ENCODE measurements around the gene NEDD4L.
"Not testable (repeated sequence)": the region's sequence is repeated elsewhere in the genome, so short reads cannot be mapped to it uniquely, and the experiment has no call there.

NEDD4L gene

DNA sequence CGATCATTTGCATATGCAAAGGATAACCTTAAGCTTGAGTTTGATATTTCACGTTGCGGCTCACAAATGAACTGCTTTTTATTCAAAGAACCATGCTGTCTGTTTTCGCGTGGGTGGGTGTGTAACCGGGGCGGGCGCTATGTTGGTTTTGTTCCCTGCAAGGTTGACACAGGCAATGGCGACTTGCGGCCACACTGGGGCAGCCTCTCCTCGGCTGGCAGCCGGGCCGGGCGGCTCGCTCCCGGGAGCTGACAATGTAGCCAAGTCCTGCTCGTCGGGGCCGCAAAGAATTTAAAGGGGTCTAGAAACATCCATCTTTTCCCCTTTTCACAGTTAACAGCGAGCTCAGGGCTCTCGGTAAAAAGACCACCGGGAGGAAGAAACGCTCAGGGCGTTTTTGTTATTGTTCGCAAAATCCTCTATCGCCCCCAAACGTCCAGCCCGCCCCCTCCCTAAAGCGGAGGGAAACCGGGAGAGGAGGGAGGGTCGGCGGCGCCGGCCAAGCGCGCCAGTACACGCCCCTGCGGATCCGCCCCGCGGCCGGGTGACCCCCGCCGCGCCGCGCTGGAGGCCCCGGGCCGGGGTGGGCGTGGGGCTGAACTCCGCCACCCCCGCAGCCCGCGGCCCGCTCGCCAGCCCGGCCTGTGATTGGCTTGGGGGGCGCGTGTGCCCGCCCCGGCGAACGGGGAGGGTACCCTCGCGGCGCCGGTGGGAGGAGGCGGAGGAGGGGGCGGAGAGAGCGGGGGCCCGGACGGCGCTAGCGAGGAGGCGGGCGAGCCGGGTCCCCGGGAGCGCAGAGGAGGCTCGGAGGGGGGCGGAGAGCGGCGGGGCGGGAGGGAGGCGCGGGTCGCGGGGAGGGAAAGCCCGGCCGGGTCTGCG is at the start of gene NEDD4L:
Gene NEDD4L (plus strand): TSS at position 736 of the 879 bp plus-strand sequence. CDS start 435 bp downstream, outside the sequence.
- DNase-seq: peak; percentile 76 to 83

DNA sequence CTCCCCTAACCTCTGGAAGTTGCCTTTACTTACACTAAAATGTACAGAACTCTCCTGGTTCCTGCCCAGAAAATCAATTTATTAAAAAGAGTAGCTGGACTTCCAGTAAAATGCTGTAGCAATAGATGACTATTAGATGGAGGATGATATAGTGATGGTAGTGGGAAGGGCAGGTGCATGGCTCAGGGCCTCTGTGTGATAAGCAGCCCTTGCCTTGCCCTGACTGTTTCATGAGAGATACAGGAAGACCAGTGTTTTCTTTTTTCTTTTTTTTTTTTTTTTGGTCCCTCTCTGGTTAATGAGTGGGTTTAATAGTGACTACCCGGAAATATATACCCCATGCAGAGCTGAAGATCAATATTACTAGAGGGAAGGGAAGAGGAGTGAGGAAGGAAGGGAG is 48.7 kb upstream of the NEDD4L start:
- no peak for DNase-seq

DNA sequence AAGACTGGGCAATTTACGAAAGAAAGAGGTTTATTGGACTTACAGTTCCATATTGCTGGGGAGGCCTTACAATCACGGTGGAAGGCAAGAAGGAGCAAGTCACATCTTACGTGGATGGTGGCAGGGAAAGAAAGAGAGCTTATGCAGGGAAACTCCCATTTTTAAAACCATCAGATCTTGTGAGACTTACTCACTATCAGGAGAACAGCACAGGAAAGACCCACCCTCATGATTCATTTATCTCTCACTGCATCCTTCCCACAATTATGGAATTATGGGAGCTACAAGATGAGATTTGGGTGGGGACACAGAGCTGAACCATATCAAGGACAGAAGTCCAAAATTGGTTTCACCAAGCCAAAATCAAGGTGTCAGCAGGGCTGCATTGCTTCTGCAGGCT is 47.1 kb upstream of the NEDD4L start:
- DNase-seq: not testable (repeated sequence)

DNA sequence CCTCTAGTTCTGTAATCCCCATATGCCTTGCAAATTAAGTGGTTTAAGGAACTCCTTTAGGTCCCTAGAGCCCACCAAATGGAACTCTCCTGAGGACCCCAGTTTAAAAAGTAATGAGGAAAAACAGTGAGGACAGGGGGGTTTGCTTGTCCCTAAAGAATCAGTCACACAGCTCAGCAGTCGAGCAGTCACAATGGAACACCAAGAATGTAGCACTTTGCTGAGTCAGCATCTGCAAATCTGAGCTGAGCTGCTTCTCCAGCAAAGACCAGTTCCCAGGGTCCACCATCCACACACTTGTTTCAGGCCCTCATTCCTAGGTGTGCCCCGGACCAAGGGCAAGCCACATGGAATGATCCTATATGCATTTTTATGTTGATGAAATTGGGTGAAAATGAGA is 46.2 kb upstream of the NEDD4L start:
- no peak for DNase-seq

DNA sequence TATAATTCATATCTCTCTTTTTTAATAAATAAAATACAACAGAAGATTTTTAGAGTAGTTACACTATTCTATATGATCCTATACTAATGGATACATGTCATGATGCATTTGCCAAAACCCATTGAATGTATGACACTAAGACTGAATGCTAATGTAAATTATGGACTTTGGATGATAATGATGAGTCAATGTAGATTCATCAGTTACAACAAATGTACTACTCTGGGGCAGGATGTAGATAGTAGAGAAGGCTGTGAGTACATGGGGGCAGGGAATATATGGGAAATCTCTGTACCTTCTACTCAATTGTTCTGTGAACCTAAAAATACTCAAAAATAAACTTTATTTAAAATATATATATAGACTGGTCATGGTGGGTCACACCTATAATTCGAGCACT is 45.6 kb upstream of the NEDD4L start:
- DNase-seq: no peak

DNA sequence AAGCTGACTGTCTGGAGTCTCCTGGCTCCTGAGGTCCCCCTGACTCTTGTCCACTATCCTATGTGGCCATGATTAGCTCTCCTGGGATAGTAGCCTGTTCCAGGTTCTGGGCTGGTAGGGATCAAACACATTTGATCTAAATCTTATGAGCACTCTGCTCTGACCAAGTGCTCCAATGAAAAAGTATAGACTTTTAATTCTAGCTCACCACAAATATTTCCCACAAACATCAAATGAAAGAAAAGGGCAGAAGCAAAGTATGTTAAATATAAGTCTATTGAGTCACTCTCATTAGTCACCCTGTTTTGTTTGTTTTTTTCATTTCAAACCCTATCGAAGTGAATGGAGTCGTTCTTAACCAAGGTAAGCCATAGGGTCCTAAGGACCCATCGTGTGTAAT is 39.7 kb upstream of the NEDD4L start:
- no peak for DNase-seq

DNA sequence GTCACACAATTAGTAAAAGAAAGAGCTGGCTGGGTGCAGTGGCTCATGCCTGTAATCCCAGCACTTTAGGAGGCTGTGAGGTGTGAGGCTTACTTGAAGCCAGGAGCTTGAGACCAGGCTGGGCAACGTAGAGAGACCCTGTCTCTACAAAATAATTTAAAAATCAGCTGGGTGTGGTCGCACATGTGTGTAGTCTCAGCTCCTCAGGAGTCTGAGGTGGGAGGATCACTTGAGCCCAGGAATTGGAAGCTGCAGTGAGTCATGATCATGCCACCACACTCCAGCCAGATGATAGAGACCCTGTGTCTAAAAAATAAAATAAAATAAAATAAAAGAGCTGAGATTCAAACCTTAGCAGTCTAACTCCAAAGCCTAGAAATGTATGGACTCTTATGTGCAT is 39.0 kb upstream of the NEDD4L start:
- DNase-seq: no peak

DNA sequence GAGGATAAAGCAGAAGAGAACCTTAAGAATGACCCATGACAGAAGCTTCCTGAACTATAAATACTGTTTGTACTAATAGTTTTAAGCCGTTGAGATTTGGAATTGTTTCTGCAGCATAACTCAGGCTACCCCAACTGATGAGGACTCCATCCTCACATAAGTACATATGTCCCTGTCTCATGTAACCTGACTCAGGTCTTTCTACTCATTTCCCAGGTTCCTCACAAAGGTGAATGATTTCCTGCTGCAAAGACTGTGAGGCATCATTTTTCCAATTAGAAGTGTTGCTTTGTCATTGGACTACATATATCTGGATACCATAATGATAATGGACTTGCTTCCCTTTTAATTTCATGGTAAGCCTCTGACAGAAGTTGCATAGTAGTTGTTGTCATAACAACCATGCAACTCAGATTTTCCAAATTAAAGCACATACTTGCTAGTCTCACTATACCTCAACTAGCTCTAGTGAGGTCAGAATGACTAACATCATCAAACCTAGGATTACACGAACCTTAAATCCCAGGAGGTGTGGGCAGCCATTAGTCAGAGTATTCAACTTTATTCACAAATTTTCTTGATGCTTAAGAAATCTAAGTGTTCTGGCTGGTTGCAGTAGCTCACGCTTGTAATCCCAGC is 38.0 kb upstream of the NEDD4L start:
- DNase-seq: no peak

DNA sequence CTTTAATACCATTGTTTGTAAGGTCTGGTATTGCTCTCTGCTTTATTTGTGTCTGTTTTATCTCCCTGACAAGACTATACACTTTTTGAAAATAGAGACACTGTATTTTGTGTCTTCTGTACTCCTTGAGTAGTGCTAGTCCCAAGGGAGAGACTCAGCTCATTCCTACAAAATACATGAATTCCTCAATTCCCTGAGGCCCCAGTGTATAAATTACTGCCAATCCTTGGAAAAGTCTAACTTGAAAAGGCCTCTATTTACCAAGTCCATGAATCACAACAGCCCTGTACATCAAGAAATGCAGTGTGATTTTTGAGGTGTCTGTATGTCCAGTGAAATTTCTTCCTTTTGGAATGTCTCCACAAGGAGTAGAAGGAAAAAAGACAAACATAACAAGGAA is 34.9 kb upstream of the NEDD4L start:
- no peak for DNase-seq

DNA sequence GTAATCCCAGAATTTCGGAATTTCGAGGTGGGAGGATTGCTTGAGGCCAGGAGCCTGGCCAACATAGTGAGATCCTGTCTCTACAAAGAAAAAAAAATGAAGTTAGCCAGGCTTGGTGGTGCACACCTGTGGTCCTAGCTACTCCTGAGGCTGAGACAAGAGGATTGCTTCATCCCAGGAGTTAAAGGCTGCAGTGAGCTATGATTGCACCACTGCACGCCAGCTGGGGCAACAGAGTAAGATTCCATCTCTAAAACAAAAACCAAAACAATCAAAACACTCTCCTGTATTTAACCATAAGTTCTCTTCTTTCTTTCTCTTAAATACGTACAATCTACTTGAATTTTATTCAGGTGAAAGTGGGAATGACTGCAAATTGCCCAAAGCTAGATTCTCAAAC is 33.8 kb upstream of the NEDD4L start:
- no peak for DNase-seq

DNA sequence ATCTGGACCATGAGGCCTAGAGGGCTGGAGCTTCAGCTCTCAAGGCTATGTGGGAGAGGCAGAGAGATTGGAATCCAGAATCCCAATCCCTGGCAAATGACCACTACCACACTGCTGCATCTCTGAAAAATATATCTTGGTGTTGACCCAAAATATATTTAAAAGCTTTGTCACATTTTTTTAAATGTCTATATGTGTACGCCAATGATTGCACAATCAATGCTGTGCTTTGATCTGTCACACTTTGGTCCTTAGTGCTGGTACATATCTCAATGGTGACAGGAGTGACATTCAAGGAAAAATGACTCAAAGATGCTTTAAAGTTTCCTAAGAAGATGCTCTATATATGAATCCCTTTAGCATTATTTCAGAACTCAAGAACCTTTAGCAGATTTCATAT is 31.7 kb upstream of the NEDD4L start:
- no peak for DNase-seq

DNA sequence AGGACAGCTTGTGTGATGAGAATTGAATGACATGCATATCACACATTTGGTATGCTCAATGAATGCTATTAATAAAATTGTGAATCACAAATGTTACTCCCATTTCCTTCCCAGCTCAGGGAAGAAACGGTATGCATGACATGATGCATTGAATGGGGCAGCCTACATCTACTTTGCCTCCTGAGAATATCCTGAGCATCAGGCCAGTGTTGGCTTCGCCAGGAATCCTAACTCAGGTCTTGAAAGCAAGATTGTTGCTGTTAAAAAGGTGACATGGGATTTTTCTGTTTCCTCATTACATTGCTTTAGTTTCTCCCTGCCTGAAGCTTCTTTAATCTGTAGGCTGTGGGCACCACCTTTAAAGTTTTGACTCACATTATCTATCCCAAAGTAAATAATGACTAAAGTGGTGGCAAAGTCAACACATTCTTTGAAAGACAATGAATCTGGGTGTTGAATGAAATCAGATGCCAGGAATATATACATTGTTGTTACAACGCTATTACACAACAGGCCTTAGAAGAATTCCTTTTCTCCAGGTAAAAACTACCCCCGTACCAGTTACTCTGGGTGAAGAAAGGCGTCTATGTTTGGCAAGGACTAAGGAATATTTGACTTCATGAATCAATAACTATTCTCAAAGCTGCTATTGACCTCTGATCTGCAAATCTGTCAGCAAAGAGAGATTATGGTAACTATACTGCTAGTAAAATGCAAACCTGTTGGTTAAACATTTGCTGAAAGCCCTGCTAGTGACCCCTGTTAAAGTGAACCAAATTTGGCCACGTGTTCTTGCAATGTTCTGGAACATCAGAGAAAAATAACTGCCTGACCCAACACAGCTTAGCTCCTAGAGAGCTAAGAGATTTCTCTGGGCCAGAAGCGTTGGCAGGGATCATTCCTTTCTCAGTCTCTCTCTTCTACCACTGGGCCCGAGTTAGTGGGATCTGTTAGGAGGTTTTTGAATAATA is 30.5 kb upstream of the NEDD4L start:
- DNase-seq: no peak

DNA sequence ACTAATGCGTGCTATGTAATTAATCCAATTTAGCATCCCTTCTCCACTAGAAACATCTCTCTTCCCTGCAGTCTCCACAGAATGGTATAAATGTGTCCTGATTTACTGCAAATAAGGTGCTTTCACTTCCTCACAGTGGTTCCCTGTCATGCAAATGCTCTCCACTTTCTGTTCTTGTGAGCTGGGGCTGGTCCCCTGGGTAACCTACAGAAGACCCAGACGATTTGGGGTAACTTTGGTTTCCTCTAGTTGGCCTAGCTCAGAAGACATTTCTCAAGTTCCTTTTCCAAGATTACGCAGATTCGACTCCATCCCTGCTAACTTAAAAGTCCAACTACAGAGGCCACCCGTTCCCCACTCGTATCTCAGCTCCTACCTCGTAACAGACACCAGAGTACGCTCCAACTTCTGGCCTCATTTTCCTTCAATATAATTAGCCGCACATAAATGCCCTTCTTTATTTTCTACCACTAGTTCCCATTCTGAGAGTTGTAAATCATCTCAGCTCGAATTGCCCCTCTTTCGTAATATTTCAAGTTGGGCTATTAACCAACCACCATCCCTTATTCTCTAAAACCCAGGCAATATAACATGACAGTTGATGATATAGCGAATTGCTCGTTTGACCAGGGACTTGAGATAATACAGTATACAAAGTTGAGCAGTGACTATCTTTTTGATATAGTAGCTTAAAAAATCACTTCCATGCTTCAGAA is 28.8 kb upstream of the NEDD4L start:
- no peak for DNase-seq

DNA sequence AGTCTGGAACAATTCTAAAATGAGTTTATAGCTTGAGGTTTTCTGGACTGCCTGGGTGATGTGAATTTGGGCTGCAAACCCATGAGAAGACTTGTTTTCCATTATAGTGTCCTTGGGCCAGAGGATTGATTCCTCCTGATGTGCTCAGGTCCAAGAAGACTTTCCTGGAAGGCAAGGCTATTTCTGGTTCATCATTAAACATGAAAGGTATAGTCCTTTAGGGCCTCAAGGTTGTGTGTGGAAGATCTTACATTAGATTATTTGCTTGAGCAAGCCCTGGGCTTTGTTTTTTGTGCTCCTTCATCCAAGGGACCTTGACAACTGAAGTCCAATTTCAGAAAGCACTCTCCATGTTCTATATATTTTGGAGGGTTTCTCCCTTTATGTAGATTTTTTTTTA is 26.8 kb upstream of the NEDD4L start:
- no peak for DNase-seq

DNA sequence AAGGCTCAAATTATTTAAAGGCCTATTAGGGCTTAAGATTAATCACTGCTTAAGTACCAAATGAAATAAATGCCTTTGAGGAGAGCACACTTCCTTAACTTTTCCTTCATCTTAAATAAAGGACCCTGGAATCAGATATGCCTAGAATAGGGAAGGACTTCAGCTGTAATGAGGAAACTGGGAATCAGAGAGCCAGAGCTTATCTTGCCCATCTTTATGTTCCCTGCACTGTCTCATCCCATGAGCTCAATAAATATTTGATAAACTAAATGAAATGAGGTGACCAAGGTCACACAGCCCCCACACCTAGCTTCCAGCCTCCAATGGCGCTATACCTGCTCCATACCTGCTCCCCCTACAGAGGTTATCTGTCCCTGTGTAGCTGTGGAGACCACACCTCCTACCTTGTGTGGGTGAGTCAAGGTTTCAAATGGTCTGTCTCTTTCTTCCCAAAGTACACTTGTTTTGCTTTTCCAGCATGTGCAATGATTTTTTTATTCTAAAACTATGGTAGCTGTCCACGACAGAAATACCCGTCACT is 23.4 kb upstream of the NEDD4L start:
- DNase-seq: no peak

DNA sequence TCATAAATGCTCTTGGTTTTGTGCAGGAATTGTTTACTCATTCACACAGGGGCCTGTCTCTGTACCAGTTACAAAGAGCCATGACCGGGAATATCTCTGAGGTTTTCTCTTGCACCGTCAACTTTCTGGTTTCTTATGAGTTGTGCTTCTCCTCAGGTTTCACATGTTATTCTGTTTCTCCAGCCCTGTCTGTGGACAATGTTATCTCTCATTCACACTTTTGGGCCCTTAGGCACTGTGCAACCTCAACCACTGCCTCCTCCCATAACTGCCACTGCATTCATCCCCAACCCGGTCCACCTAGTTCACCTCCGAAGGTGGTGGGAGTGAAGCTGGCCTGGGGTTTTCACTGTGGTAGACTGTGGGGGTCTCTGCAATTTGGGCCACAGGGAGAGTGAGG is 22.5 kb upstream of the NEDD4L start:
- no peak for DNase-seq

DNA sequence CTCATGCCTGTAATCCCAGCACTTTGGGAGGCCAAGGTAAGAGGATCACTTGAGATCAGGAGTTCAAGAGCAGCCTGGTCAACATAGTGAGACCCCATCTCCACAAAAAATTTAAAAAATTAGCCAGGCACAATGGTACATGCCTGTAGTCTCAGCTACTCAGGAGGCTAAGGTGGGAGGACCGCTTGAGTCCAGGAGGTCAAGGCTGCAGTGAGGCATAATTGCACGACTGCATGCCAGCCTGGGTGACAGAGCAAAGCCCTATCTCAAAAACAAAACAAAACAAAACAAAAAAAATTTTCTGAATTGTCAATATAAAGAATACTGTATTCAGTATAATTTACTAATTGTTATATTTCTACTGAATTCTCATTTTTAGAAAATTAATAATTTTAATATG is 20.9 kb upstream of the NEDD4L start:
- no peak for DNase-seq

DNA sequence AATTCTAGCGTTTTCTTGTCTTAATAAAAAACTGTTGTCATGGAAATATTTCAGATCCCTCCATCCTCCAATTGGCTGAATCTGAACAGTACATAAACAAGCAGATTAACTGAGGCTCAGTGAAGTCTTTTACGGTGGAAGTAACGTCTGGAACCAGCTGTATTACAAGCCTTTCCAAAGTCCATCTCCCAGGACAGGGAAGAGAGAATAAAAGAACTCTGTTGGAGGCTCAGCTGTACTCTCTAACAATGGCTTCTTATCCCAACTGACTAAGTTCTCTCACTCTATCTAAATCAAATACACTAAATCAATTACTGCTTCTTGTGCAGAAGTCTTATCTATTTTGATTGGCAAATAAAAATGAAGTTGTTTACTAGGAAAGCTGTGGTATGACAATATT is 19.9 kb upstream of the NEDD4L start:
- no peak for DNase-seq

DNA sequence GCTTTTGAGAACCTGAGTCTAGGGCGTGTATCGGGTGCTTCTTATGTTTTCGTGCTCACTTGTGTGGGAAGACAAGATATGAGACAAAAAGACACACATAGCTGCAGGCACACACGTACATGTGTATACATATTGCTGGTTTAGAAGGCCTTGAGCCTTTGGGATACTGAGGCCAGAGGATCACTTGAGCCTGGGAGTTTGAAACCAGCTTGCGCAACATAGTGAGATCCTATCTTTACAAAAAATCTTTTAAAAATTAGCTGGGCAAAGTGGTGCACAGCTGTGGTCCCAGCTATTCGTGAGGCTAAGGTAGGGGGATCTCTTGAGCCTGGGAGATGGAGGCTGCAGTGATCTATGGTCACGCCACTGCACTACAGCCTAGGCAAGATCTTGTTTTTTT is 18.8 kb upstream of the NEDD4L start:
- no peak for DNase-seq

DNA sequence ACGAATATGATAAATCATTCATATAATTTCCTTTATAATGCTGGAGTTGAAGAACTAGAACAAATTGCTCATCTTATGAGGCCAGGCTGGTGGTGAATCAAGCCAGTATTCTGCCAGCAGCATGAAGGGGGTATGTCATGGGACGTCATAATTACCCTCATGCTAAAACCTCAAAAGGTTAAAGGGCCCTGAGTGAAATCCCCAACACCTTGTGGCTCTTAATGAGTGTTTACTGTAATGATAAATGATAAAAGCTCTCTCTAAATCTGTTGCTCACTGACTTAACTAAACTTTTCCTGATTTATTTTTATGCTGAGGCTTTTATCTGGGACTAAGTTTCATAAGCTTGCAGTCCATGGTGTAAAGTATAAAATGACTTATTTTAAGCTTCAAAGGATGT is 18.3 kb upstream of the NEDD4L start:
- no peak for DNase-seq

DNA sequence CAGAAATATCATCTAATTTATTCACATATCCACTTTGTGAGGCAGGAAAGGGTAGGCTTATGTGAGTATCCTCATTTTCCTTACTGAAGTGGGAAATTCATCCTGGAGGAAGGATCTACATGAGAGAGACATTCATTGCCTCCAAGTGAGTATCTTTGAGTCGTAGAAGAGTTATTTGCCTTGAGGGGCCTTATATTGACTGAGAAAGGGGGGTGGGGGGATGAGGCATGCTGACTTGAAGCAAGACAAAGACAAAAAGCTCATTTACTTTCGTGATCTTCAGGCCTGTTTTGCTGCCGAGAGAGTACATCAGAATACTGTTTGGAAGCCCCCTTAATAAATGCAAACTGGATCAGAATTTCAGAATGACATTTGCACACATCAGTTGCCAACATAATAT is 17.6 kb upstream of the NEDD4L start:
- DNase-seq: no peak

DNA sequence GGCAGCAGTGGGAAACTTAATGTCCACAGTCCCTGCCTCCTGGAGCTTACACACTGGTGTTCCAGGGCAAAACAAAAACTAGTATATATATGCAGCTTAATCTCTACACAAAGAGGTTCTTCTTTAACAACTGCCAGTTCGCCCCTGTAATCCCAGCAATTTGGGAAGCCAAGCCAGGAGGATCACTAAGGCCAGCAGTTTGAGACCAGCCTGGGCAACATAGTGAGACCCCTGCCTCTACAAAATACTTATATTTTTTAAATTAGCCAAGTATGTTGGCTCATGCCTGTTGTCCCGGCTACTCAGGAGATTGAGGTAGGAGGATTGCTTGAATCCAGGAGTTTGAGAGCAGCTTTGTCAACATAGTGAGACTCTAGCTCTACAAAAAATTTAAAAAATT is 17.2 kb upstream of the NEDD4L start:
- DNase-seq: no peak
